HG03469 (cell line): ENCODE results near the gene NDE1.
"Not testable (repeated sequence)": the region's sequence is repeated elsewhere in the genome, so short reads cannot be mapped to it uniquely, and the experiment has no call there.

Experiments
- ATAC-seq: cut with Tn5 transposase; IDR thresholded peaks from one replicate; pipeline ENCODE4 v1.9.1; 2021; ENCODE audit warnings: mild to moderate bottlenecking, moderate library complexity, moderate number of reproducible peaks; ENCODE audit not compliant: unreplicated experiment

Gene NDE1

GRCh38 chr16:15620611-15621195 is 29.3 kb upstream of the NDE1 start:
- ATAC-seq: no peak

GRCh38 chr16:15621456-15621855 is 28.6 kb upstream of the NDE1 start:
- ATAC-seq: no peak

DNA sequence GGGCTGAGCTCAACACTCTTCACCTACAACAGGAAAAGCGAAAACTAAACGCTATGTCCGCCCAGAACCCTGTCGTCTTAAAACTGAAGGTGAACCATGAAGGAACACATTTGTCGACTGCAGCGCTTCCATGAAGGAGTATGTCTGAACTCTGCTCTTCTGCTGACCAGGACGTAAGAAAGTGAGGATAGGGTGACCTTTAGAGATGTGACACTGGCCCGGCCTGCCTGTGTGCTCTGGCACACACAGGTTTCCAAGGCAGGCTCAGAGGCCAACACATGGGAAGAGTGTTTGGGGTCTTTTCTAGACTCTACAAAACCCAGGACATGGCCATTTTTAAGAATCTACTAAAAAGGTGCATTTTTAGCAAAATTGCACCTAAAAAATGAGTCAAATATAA is 28.2 kb upstream of the NDE1 start:
- no peak for ATAC-seq

- no peak for ATAC-seq
Observed at GRCh38 chr16:15631730-15632409, 18.2 kb upstream of the NDE1 start.

DNA sequence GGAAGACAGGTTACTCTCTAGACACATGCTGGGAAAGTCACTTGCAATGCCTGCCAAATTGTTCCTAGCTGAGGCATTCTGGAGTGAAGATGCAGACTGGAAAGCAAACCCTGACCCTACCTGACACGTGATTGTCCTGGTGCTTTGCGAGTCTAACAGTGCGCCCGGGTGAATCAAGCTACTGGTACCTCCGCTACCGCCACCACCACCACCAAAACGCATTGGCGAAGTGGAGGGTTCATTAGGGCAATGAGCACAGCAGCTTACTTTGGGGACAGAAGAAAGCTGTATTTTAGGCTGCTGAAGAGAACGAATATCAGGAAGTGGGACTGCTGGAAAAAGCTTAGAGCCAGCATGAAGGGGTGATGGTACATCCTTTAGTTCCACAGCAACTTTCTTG is 14.1 kb upstream of the NDE1 start:
- no peak for ATAC-seq

DNA sequence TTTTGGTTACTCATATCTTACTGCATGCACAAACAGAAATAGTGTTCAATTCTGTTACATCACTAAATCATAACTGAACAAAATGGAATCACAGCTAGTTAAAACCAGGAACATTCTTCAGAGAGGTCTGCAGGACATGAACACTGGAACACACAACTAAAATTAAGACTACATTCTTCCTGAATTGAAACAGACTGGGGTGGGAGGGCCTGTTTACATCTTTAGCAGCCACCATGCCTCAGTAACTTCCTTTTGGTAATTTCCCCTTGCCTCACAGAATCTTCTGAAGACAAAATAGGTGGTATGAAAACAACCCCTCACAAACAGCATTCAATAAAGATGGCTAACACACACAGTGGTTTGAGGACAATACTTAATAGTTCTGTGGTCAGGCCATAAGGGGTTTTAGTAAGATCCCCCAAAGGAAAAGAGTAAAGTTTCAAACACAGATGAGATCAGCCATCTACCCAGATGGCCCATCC is 13.6 kb upstream of the NDE1 start:
- no peak for ATAC-seq

DNA sequence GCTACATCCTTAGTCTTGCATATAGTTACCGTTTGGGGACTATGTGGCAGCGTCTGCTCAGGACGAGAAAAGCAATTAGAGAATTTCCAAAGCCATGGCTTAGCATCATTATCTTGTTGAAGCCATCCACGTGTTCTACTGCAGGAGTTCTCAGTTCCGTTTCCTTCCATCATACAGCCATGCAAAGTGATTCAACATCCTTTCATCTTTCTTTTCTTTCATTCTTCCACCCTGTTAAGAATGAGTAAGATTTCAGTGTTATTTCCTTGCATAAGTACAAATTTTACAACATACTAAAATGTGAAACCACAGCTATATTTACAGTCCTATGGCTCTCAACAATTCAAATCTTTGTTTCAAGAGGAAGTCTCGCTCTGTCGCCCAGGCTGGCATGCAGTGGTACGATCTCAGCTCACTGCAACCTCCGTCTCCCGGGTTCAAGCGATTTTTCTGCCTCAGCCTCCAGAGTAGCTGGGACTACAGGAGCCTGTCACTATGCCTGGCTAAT is 10.9 kb upstream of the NDE1 start:
- no peak for ATAC-seq

- no peak for ATAC-seq
Observed at GRCh38 chr16:15640966-15641365, 9.1 kb upstream of the NDE1 start.

DNA sequence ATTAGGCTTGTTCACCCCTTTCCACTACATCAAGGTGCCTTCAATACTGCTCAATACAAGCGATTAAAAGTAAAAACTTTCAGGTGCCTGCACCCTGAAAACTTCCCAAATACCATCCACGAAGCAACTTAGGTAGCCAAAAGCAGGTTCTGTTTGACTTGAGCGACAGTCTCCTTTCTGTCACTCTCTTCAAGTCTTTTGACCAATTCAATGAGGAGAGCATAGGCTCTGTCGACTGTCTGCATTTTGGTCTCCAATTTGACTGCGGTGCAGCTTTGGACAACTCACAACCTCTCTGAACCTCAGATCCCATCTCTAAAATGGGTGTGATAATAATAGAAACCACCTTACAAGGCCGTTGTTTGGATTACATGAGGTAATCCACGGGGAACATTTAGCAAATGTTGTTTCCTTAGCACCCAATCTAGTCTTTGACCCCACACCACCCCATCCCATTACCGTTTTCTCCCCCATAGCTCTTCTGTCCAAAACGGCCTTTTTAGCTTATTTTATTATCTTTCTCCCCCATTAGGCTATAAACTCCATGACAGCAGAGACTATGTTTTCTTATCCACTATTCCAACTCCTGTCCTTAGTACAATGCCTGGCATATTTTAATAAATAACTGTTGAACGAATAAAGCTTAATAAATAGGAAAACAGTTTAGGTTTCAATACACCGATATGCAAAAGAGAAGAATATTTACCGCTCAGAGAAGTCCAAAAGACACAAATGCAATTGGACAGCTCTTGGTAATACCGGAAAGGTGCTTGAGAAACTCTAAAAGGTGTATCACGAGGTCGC is 8.1 kb upstream of the NDE1 start:
- no peak for ATAC-seq

DNA sequence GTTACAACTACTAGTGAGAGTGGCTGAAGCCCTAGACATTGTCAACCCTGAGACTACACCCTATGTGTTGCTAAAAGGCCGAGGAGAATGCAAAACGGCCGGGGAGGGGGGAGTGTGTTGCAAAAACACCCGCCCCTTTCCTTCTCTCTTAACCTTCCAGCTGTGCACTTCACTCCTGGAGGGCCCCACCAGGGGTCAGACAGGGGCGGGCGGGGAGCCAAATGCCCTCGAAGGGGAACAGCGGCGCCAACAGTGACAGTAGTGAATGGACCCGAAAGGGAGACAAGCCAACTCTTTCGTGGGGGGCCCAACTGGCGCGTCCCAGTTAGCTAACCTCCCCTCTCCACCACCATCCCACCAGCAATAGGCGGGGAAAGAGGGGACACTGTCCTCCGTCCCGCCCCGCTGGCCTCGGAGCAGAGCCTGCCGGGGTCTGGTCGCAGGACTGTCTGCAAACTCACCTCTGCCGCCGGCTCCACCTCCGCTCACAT is 7.4 kb upstream of the NDE1 start:
- ATAC-seq: peak; percentile 29

DNA sequence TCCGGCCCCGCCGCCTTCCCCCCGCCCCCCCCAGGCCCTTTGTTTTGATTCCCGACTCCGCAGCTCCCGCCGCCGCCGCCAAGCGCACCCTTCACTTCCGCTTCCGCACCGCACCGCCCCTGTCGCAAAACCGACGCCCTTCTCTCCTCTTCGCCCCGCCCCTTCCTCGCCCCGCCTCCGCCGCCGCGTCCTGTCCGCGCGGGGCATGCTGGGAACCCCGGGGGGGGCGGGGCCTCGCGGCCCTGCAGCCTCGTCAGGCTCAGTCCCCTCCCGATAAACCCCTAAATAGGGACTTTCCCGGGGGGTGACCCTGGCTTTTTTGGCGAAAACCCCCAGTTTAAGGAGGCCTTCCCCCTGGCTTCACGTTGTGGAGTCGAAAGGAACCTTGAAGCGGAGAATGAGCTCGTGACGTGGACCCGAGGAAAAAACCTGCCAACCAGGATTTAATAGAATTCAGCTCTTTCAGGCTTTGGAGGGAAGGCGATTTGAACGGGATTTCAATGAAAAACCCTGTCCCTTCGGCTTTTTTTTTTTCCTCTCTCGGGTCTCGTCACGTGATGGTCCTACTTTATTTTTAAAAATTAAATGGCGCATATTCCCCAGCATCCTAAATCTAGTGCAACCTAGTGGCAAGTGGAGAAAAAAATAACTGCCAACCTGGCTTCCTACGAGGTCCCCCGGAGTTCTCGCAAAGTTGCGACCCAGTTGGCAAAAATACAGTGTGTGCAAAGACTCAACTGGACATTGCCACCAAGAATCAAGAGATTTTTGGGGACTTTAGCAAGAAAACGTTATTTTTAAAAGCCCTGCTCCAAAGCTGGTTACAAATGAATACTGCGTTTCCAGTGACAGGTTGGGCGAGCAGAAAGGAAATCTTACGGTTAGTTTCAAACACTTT is 6.7 kb upstream of the NDE1 start, which contains the start of gene MARF1:
Gene MARF1, minus strand, starts transcription at position 107 of the 898 bp plus-strand sequence. CDS start 3,921 bp downstream, outside the sequence.
- ATAC-seq: no peak

GRCh38 chr16:15643946-15644250 is 6.1 kb upstream of the NDE1 start:
- ATAC-seq: no peak

DNA sequence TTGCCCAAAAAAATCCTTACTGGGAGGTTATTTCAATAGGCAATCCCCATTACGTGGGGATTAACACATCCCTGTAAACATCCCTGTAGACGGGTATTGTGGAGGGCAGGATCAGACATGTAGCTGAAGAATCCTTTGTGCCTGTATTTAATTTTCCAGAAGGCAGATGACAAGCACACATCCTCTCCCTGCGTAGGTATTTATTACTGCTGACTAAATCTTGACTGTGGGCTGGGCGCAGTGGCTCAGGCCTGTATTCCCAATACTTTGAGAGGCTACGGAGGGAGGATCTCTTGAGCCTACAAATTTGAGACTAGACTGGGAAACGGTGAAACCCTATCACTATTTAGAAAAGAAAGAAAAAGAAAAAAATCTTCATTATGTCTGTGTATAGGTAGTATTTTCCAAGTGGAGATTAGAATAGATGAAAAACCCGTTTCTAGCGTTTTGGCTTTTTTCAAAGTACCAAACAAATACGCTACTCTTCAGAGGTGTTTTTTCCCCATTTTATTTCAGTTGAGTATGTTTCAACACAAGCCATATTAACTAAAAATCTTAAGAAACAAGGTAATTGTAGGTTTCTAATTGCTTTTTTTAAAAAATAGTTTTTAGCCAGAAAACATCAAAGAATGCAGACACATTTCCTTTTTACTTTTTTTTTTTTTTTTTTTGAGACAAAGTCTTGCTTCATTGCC is 5.6 kb upstream of the NDE1 start:
- no peak for ATAC-seq

DNA sequence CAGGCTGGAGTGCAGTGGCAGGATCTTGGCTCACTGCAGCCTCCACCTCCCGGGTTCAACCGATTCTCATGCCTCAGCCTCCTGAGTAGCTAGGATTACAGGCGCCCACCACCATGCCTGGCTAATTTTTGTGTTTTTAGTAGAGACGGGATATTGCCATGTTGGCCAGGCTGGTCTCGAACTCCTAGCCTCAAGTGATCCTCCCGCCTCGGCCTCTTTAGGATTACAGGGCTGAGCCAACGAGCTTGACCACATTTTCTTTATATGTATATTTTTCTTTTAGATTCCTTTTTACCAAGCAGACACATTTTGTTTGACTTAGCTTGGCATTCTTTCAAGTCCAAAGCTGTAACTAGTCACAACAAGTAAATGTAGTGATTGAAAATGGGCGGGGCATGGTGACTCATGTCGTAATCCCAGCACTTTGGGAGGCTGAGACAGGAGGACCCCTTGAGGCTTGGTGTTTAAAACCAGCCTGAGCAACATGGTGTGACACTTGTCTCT is 5.0 kb upstream of the NDE1 start:
- not testable (repeated sequence) for ATAC-seq

- not testable (repeated sequence) for ATAC-seq
Observed at GRCh38 chr16:15646557-15647293, 3.3 kb upstream of the NDE1 start.

DNA sequence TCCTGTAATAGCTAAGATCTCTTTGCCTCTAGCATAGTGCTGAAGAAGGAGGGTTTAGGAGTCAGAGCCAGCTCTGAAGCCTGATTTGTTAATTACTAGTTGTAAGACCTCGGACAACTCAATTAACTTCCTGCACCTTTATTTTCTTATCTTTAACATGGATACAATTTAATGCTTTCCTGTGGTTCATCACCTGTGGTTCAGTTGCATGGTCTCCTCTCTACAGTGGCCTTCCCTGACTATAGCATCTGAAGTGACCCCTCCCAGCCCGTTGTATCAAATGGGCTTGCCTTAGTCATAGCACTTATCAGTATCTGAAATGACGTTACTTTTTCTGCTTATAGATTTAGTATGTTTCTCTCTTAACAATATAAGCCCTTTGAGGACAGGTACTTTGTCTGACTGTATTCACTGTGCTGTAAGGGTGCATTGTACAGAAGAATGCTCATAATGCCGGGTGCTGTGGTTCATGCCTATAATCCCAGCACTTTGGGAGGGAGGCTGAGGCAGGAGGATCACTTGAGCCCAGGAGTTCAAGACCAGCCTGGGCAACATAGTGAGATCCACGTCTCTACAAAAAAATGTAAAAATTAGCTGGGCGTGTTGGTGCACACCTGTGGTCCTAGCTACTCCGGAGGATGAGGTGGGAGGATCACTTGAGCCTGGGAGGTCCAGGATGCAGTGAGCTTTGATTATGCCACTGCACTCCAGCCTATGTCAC is 2.6 kb upstream of the NDE1 start:
- no peak for ATAC-seq

GRCh38 chr16:15648135-15648730 is 1.8 kb upstream of the NDE1 start:
- no peak for ATAC-seq

DNA sequence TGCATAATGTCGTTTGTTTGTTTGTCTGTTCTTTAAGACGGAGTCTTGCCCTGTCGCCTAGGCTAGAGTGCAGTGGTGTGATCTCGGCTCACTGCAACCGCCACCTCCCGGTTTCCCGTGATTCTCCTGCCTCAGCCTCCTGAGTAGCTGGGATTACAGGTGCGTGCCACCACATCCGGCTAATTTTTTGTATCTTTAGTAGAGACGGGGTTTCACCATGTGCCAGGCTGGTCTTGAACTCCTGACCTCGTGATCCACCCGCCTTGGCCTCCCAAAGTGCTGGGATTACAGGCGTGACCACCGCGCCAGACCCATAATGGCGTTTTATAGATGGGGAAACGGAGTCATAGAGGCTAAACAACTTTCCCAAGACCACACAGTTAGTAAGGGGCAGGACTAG is 734 bp upstream of the NDE1 start:
- not testable (repeated sequence) for ATAC-seq
